ENCODE measurements around the gene NALCN. TPM values are rescaled to one million over a fixed set of nuclear protein-coding genes. Genes with fewer than 3 reads are reported as not detected.

Gene NALCN
- total RNA-seq, 4 donors from 2014 or later, result 0.67 to 2.0 (median 1.5) TPM

DNA sequence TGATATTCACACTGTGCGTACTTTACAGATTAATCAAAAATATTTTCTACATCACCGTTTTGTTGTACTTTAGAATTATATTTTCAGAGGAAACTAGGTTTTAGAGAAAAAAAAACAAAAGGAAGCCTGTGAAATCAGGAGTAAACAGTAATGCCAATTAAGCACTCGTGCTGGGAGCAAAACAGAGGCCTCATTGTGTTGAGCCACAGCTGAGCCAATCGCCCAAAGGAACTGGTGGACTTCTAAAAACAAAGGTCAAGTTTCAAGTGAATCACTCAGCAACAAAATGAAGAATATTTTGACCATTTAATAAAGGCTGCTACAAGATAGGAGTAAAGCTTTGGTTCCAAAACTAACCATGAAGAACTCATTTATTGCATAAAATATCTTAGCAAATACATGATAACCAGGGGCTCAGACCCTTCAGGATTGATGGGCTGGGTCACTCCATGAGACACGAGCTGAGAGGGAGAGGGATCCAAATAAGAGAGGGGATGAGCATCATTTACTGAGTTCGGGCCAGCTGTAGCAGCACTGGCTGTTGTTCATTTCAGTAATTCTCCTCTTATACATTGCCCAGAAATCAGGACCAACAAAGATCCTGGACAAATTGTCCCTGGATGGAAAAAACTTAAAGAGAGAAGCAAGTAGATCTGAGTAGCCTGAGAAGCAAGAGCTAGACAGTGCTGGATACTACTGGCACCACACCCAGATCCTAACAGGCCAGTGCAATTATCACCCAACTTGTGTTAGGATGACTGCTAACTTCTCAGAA is 8.3 kb upstream of the NALCN start:
- DNase-seq (ENCODE audit: low spot score in 2 of 2), result no peak
- TF ChIP-seq POLR2A (IDR thresholded peaks at IDR 0.05), result no peak
- TF ChIP-seq, protein P1, sequence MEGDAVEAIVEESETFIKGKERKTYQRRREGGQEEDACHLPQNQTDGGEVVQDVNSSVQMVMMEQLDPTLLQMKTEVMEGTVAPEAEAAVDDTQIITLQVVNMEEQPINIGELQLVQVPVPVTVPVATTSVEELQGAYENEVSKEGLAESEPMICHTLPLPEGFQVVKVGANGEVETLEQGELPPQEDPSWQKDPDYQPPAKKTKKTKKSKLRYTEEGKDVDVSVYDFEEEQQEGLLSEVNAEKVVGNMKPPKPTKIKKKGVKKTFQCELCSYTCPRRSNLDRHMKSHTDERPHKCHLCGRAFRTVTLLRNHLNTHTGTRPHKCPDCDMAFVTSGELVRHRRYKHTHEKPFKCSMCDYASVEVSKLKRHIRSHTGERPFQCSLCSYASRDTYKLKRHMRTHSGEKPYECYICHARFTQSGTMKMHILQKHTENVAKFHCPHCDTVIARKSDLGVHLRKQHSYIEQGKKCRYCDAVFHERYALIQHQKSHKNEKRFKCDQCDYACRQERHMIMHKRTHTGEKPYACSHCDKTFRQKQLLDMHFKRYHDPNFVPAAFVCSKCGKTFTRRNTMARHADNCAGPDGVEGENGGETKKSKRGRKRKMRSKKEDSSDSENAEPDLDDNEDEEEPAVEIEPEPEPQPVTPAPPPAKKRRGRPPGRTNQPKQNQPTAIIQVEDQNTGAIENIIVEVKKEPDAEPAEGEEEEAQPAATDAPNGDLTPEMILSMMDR (IDR thresholded peaks at IDR 0.05), result no peak
- intact Hi-C loops (cut with DNase I; ENCODE audit: low total_unique reads), result no loop called here
- no peak overlapping the region for H3K4me3 ChIP-seq (ENCODE audit: low read depth, poor library complexity, severe bottlenecking)
- WGBS, 2 donors, result 45 to 59% methylated on average over 6 of the region's 6 CpGs

DNA sequence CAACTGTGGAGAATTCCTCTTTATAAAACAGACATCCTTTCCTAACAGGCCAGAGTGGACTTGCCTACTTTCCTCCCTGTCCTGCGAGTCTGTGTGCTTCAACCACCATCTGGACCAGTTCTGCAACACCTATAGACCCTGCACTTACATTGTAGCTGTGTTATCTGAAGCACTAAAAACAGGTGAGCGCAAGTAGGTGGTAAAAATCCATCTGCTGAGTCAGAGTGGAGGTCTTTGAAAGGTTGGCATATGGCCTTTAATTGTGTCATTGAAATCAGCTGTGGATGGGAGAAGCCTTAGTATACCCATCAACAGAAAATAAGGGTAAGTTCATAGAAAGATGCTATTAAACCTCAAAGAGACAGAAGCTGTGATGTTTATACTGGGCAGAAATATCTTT is 7.6 kb upstream of the NALCN start:
- no peak overlapping the region for H3K4me3 ChIP-seq (ENCODE audit: low read depth, poor library complexity, severe bottlenecking)
- TF ChIP-seq, protein P1 (IDR thresholded peaks at IDR 0.05), result no peak
- TF ChIP-seq POLR2A (IDR thresholded peaks at IDR 0.05), result no peak
- intact Hi-C loops (cut with DNase I; ENCODE audit: low total_unique reads), result no loop called here
- WGBS, 2 donors, result 94 to 96% methylated on average over 2 of the region's 2 CpGs
- DNase-seq (ENCODE audit: low spot score in 2 of 2), result no peak

DNA sequence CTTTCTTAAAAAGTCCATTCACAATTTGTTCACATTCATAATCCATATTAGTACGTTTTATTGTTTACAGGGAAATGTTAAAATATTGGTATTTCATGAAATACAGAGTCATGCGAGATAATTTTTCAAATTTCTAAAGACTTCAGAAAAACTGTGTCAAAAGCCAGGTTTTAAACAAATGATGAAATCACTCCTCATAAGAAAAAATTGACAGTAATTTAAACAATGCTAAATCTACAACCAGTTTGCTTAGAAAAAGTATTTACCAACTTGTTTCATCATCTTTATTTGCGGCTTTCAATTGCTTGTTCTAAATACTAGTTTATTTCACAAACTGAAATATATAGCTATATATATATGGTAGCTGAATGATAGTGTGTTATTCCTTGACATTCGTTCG is 1.2 kb upstream of the NALCN start:
- WGBS, 2 donors, result 86 to 87% methylated on average over 5 of the region's 5 CpGs
- TF ChIP-seq, protein P1 (IDR thresholded peaks at IDR 0.05), result no peak
- TF ChIP-seq POLR2A (IDR thresholded peaks at IDR 0.05), result no peak
- DNase-seq (ENCODE audit: low spot score in 2 of 2), result no peak
- H3K4me3 ChIP-seq (ENCODE audit: low read depth, poor library complexity, severe bottlenecking), result no peak overlapping the region
- intact Hi-C loops (cut with DNase I; ENCODE audit: low total_unique reads), result no loop called here

DNA sequence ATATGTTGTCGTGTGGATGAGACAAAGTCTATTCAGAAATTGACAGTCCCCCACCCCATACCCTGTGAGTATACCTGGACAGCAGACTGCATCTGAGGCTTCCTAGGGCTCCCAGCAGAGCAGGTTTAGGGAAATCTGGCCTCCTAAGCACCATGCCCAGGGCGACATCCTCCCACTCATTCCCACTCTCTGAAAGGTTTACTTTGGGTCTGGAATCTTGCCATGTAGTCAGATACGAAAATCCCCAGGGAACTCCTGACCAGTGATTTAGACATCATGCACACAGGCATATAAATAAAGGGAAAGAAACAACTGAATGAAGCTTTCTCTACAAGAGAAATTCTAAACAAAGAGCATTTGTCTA is 717 bp upstream of the NALCN start:
- 22 to 27% methylated on average over 3 of the region's 3 CpGs for WGBS, 2 donors
- TF ChIP-seq, protein P1 (IDR thresholded peaks at IDR 0.05), result no peak
- intact Hi-C loops (cut with DNase I; ENCODE audit: low total_unique reads), result no loop called here
- no peak overlapping the region for H3K4me3 ChIP-seq (ENCODE audit: low read depth, poor library complexity, severe bottlenecking)
- DNase-seq (ENCODE audit: low spot score in 2 of 2), result no peak

DNA sequence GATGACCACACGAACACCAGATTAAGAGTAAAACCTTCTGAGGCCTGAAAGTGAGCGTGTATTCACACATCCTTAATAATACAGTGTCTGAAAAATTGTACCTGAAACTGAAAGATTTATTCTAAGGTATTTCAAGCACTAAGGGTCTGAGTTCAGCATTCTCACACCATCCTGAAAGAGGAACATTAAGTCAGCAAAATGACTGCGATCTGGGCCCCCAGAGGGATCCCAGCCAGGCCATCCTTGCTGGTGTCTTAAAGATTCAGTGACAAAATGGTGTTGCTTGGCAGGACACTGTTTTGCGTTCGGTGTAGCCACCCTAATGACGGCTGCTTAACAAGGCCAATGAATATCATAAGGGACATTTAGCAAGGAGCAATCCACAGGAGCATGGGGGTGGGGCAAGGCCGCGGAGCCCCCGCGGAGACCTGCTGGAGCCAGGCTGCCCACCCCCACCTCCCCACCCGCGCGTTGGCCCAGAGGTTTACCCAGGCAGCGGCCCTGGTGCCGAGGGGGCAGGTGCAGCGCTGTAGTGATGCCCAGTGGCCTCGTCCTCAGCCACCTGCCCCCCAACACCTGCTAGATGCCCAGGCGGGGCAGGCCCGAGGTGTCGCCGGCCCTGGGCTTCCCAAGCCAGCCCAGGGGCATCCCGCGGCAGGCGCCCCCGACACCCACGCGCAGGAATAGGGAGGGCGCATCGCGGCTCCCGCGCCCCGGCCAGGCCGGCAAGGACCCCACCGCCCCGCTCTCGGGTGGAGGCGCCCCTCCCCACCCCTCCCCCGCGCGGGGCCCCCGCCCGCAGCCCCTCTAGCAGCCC is 742 bp downstream of the NALCN start:
- TF ChIP-seq, protein P1 (IDR thresholded peaks at IDR 0.05), result no peak
- TF ChIP-seq POLR2A (IDR thresholded peaks at IDR 0.05), result no peak

More for the DNA sequence above, 742 bp downstream of the NALCN start:
- H3K4me3 ChIP-seq (ENCODE audit: low read depth, poor library complexity, severe bottlenecking), result peak overlapping the region; percentile 15
- intact Hi-C loops (cut with DNase I; ENCODE audit: low total_unique reads), result no loop called here
- 36 to 52% methylated on average over 10 to 21 of the region's 43 CpGs for WGBS, 2 donors
- DNase-seq (ENCODE audit: low spot score in 2 of 2), result no peak

Measured in lower leg skin (tissue), 4 donors.